Large intestine (tissue), 12 donors: ENCODE data around the gene TNFSF13B. TPM values are rescaled to one million over a fixed set of nuclear protein-coding genes. Genes with fewer than 3 reads are reported as not detected.

Source experiments
- DNase-seq, 2 donors: peaks; one replicate each; pipeline versions ENCODE4 v3.0.0 to v3.0.0-alpha.2; 2013
- H3K27ac ChIP-seq: one replicate; pipeline ENCODE4 v1.5.1; 2013; ENCODE audit warnings: low read length
- H3K27me3 ChIP-seq: 2 replicates; pipeline ENCODE4 v1.6.1; 2013; ENCODE audit warnings: low read length; ENCODE audit not compliant: control insufficient read depth, insufficient read depth
- H3K36me3 ChIP-seq: 2 replicates; pipeline ENCODE4 v1.6.1; 2013; ENCODE audit warnings: low read length; ENCODE audit not compliant: control insufficient read depth, insufficient read depth
- H3K4me1 ChIP-seq: one replicate; pipeline ENCODE4 v1.6.1; 2013; ENCODE audit warnings: low read length; ENCODE audit not compliant: control insufficient read depth, insufficient read depth
- H3K4me3 ChIP-seq: one replicate; pipeline ENCODE4 v1.5.1; 2013; ENCODE audit warnings: low read length
- H3K9me3 ChIP-seq: one replicate; pipeline ENCODE4 v1.6.1; 2013; ENCODE audit warnings: mild to moderate bottlenecking, low read depth, low read length, moderate library complexity; ENCODE audit not compliant: control insufficient read depth
- WGBS: methylation state at CpG from one replicate; pipeline ENCODE4 v1.1.5; 2013; ENCODE audit warnings: low lambda C conversion rate; ENCODE audit not compliant: insufficient coverage; 5-methylcytosine and 5-hydroxymethylcytosine counted together
- long read RNA-seq, 11 donors: transcript quantifications; one replicate each; lab custom pipeline, GENCODE V29; 2026
- polyA plus RNA-seq: library from polyadenylated mRNA; unstranded; fragments of 120-200 nt; gene quantifications from one replicate; pipeline ENCODE4 v1.2.1, GENCODE V29; 2013

TNFSF13B gene, protein sequence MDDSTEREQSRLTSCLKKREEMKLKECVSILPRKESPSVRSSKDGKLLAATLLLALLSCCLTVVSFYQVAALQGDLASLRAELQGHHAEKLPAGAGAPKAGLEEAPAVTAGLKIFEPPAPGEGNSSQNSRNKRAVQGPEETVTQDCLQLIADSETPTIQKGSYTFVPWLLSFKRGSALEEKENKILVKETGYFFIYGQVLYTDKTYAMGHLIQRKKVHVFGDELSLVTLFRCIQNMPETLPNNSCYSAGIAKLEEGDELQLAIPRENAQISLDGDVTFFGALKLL
- polyA plus RNA-seq = 2.9 TPM
- long read RNA-seq, donor 1 = 0 reads
- long read RNA-seq, donor 2, partial matches to known transcripts = 0 of 1 reads
- long read RNA-seq, donor 2, other reads (novel, unspliced or antisense) = 0 of 1 reads
- long read RNA-seq, donor 3 = 0 reads
- long read RNA-seq, donor 4 = 0 reads
- long read RNA-seq, donor 5, partial matches to known transcripts = 0 of 1 reads
- long read RNA-seq, donor 5, other reads (novel, unspliced or antisense) = 0 of 1 reads
- long read RNA-seq, donor 6, partial matches to known transcripts = 0 of 2 reads
- long read RNA-seq, donor 6, other reads (novel, unspliced or antisense) = 0 of 2 reads
- long read RNA-seq, donor 7, partial matches to known transcripts = 0 of 1 reads
- long read RNA-seq, donor 7, other reads (novel, unspliced or antisense) = 0 of 1 reads
- long read RNA-seq, donor 8, partial matches to known transcripts = 0 of 5 reads
- long read RNA-seq, donor 8, other reads (novel, unspliced or antisense) = 0 of 5 reads
- long read RNA-seq, donor 9, partial matches to known transcripts = 0 of 1 reads
- long read RNA-seq, donor 9, other reads (novel, unspliced or antisense) = 0 of 1 reads
- long read RNA-seq, donor 10, partial matches to known transcripts = 0 of 3 reads
- long read RNA-seq, donor 10, other reads (novel, unspliced or antisense) = 0 of 3 reads
- long read RNA-seq, donor 11, partial matches to known transcripts = 0 of 3 reads
- long read RNA-seq, donor 11, other reads (novel, unspliced or antisense) = 0 of 3 reads

DNA sequence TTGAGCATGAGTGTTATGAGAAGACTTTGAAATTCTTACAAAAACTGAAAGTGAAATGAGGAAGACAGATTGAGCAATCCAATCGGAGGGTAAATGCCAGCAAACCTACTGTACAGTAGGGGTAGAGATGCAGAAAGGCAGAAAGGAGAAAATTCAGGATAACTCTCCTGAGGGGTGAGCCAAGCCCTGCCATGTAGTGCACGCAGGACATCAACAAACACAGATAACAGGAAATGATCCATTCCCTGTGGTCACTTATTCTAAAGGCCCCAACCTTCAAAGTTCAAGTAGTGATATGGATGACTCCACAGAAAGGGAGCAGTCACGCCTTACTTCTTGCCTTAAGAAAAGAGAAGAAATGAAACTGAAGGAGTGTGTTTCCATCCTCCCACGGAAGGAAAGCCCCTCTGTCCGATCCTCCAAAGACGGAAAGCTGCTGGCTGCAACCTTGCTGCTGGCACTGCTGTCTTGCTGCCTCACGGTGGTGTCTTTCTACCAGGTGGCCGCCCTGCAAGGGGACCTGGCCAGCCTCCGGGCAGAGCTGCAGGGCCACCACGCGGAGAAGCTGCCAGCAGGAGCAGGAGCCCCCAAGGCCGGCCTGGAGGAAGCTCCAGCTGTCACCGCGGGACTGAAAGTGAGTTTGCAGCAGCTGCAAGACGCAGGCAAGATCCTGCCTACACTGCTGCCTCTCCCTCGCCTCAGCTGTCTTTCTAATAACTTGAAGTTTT is at the start of gene TNFSF13B:
Gene TNFSF13B (plus strand): TSS at position 118 of the 728 bp plus-strand sequence. CDS start 178 bp downstream, at position 296.
- Histone ChIP-seq H3K4me3 (peak within 1 kb of the TSS; percentile 27), H3K27me3 (no peaks in the 10 kb centered on the region), H3K27ac (no peak within 1 kb of the TSS), H3K36me3 (no peaks in the 10 kb centered on the region), H3K9me3 (no peaks in the 10 kb centered on the region), H3K4me1 (peaks cover 4% of the 10 kb centered on the region)
- peak; percentile 12 to 69 for DNase-seq
- 0% methylated on average over 1 of the region's 16 CpGs for WGBS

DNA sequence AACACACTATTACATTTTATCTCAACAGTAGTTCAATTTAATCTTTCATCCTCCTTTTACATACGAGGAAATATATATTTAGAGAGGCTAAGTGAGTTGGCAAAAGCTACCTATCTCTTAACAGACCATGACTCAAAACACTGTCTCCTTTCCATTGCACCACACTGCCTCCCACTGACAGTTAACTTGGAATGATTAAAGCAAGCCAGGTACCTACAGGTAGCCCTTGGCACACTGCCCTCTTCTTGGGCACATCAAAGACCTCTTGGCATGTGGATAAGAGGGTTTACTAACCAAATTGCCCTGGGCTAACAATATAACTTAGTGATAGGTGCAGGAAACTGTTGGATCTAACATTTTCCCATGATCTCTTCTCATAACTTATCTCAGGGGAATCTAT is 49.5 kb upstream of the TNFSF13B start:
- no peaks in the 10 kb centered on the region for H3K9me3 ChIP-seq
- H3K4me3 ChIP-seq = peak overlapping the region; percentile 76
- no peaks in the 10 kb centered on the region for H3K27me3 ChIP-seq
- DNase-seq = peak in 1 of 2 donors; percentile 35
- no peak overlapping the region for H3K27ac ChIP-seq
- 50% methylated on average over 1 of the region's 1 CpG for WGBS
- H3K36me3 ChIP-seq = no peaks in the 10 kb centered on the region
- peaks cover 7% of the 10 kb centered on the region for H3K4me1 ChIP-seq

DNA sequence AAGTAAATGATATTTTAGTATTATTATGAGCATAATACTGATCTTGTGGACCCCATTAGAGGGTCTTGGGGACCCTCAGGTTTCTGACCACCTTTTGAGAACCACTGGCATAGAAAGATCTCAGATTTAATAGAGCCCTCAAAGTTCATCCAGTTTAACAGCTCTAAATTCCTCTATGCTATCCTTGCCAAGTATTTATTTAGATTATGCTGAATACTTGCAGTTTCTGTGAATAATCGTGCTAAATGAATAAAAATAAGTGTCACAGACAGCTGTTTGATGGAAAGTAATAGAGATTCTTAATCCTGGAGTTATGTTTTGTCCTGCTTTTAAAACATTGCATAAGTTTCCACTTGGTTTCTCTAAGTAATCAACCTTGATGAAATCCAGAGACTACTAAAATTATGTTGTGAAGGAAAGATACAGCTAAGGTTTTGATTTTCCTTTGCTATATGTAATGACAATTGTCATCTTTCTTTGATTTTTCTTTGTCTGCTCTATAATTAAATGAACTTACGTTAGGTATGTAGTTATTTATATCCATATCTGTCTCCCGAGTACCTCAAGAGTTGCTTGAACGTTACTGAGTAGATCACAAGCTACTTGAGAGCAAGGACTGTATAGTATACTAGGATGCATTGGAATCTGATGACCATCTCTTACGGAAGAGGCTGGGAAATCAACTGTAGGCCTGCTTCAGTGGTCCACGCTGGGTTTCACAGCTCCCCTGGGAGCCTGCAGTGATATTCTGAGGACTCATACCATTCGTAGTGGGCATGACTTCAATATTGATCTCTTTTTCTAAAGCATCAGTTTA is 45.6 kb upstream of the TNFSF13B start:
- Histone ChIP-seq H3K9me3 (no peaks in the 10 kb centered on the region), H3K27me3 (no peaks in the 10 kb centered on the region), H3K36me3 (no peaks in the 10 kb centered on the region), H3K4me1 (peaks cover 6% of the 10 kb centered on the region), H3K4me3 (no peak overlapping the region), H3K27ac (no peak overlapping the region)
- 83% methylated on average over 3 of the region's 7 CpGs for WGBS
- DNase-seq = no peak

DNA sequence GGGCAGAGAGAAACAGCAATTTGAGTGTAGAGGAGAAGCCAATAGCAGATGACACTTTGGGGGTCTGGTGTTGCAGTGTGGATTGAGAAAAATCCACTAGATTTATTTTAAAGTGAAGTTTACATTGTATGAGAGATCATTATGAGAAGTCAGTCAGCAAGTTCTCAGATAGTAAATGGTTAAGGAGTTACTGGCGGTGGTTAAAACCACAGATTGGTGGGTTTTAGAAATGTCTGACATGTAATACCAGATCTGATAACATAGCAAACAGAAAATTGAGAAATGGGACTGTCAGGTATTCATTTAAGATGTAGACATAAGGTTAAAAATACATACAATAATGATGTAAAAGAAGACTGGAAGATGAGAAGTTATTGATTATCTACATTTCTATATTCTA is 44.1 kb upstream of the TNFSF13B start:
- no peaks in the 10 kb centered on the region for H3K9me3 ChIP-seq
- no peak overlapping the region for H3K4me3 ChIP-seq
- no CpG with 5 or more reads among the region's 1 CpG for WGBS
- H3K36me3 ChIP-seq = peaks cover 9% of the 10 kb centered on the region
- peaks cover 6% of the 10 kb centered on the region for H3K4me1 ChIP-seq
- no peaks in the 10 kb centered on the region for H3K27me3 ChIP-seq
- no peak overlapping the region for H3K27ac ChIP-seq
- DNase-seq = no peak

DNA sequence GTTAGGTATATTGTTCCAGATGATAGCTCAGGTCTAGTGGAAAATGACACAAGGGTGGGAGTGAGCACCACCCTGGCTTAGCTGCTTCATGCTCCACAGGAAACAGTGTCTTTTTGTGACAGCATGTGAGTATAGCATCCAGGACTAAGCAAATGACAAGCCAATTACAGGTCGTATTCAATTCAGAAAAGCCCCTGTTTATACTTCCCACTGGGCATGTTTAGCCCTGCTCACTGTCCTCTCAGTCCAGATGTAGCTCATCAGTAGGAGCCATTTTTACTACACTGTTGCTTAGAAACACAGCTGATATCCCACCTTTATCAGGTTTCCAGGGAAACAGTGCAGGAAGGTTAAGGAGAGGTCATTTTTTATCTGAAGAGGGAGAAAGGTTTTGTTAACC is 43.3 kb upstream of the TNFSF13B start:
- WGBS = no CpG with 5 or more reads among the region's 1 CpG
- peaks cover 6% of the 10 kb centered on the region for H3K4me1 ChIP-seq
- H3K9me3 ChIP-seq = no peaks in the 10 kb centered on the region
- H3K27ac ChIP-seq = no peak overlapping the region
- no peaks in the 10 kb centered on the region for H3K27me3 ChIP-seq
- peaks cover 9% of the 10 kb centered on the region for H3K36me3 ChIP-seq
- DNase-seq = peak in 1 of 2 donors; percentile 54
- no peak overlapping the region for H3K4me3 ChIP-seq

DNA sequence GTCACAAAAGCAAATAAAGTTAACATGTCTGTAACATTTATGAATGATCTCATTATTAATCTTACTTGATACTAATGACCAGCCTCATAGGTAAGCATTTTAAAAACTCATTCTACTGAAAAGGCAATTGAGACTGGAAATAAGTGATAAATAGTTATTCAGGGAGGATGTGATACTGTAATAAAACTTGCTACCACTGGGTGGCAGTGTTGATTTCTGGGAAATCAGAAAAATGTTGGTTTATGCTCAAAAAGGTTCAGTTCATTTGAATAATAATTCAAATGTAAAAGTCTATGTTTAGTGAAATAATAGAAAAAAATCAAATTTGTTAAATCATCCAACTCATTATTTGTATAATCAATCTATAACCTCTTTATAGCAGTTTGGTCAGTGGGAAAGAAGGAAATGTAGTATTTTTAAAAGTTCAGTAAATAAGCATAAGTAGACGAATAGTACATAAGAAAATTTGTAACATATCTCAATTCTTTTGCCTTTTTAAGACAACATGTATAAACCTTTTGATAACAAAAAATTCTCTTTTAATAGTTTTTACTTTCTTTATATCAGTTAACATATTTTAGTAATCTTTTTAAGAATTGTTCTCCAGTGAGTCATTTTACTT is 41.8 kb upstream of the TNFSF13B start:
- no peaks in the 10 kb centered on the region for H3K27me3 ChIP-seq
- H3K4me3 ChIP-seq = no peak overlapping the region
- no peak for DNase-seq
- peaks cover 9% of the 10 kb centered on the region for H3K36me3 ChIP-seq
- peaks cover 6% of the 10 kb centered on the region for H3K4me1 ChIP-seq
- no peak overlapping the region for H3K27ac ChIP-seq
- 100% methylated on average over 1 of the region's 1 CpG for WGBS
- no peaks in the 10 kb centered on the region for H3K9me3 ChIP-seq

DNA sequence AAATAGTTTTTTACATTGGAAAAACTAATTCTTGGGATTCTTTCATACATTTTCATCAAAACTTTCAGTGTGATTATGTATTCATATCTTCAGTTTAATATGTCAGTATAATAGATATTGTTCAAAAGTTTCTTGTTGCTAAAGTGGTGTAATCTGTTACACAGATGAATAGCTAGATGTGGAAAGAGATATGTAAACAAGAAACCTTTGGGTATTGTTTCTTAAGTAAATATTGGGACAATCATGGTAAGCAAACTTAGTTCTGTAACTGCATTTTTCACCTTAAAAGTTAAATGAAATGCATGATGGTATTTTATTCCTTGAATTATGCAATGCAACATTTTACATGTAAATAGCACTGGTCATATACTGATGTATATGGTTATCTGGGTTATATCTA is 39.1 kb upstream of the TNFSF13B start:
- H3K4me1 ChIP-seq = peaks cover 6% of the 10 kb centered on the region
- DNase-seq = no peak
- peaks cover 9% of the 10 kb centered on the region for H3K36me3 ChIP-seq
- no peaks in the 10 kb centered on the region for H3K9me3 ChIP-seq
- no peak overlapping the region for H3K27ac ChIP-seq
- H3K27me3 ChIP-seq = no peaks in the 10 kb centered on the region
- H3K4me3 ChIP-seq = no peak overlapping the region

DNA sequence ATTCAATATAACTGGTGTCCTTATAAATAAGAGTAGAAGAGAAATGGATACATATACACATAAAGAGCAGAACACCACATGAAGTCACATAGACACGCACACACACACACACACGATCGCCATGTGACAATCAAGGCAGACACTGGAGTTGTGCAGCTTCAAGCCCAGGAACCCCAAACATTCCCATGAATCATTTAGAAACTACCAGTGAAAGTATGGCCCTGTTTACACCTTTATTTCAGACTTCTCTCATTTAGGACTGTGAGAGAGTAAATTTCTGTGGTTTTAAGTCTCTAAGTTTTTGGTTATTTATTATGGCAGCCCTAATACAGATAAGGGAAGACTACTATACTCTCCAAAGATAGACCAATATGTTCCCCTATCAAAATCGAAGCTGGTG is 20.4 kb upstream of the TNFSF13B start:
- no CpG with 5 or more reads among the region's 4 CpGs for WGBS
- no peaks in the 10 kb centered on the region for H3K4me1 ChIP-seq
- peaks cover 13% of the 10 kb centered on the region for H3K9me3 ChIP-seq
- no peaks in the 10 kb centered on the region for H3K27me3 ChIP-seq
- H3K36me3 ChIP-seq = no peaks in the 10 kb centered on the region
- no peak overlapping the region for H3K27ac ChIP-seq
- no peak for DNase-seq
- no peak overlapping the region for H3K4me3 ChIP-seq

DNA sequence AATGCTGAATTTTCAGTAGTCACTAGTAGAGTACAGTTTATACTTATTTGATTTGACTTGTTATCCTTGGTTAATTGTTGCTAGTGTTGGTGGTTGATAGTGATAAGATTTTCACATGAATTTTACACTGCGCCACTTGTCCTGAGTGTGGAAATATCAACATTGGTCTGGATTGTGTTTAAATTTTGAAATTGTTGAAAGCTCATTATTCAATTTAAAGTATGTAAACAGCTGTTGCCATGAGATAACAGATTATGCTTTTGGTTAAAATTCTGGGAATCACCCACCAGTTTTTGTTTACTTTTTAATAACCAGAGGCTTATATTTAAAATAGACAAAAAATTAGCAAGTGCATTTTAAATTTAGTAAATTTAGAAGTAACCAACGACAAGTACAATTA is 12.3 kb upstream of the TNFSF13B start:
- Histone ChIP-seq H3K9me3 (no peaks in the 10 kb centered on the region), H3K27me3 (no peaks in the 10 kb centered on the region), H3K27ac (no peak overlapping the region), H3K4me3 (no peak overlapping the region), H3K36me3 (no peaks in the 10 kb centered on the region), H3K4me1 (no peaks in the 10 kb centered on the region)
- WGBS = 75% methylated on average over 2 of the region's 2 CpGs
- DNase-seq = no peak
